Measurements from ENCODE around the gene RBL2. TPM values are rescaled to one million over a fixed set of nuclear protein-coding genes. Genes with fewer than 3 reads are reported as not detected.

RBL2 gene
- total RNA-seq, 1 experiment from 2014 or later: 39.6 TPM

- H3K4me3 ChIP-seq (ENCODE audit: low read depth, low read length, poor library complexity, severe bottlenecking): no peak overlapping the region
- H3K9me3 ChIP-seq (ENCODE audit: low read depth, low read length, poor library complexity, severe bottlenecking): no peaks in the 10 kb centered on the region
- POLR2A ChIA-PET (ENCODE audit: low non-redundant PET): no interaction called here
- peaks cover 40% of the 10 kb centered on the region for H3K36me3 ChIP-seq (ENCODE audit: insufficient read depth, low read length, poor library complexity, severe bottlenecking)
- no peak for TF ChIP-seq EZH2 (IDR thresholded peaks at IDR 0.05; ENCODE audit: borderline replicate concordance, low read depth, low read length, poor library complexity, severe bottlenecking)
- TF ChIP-seq CTCF (conservative IDR thresholded peaks at IDR 0.05; ENCODE audit: low read depth, low read length): no peak
- intact Hi-C loops (cut with micrococcal nuclease; ENCODE audit: unreplicated experiment): no loop called here
- CTCF ChIA-PET: no interaction called here
- no peak for DNase-seq (ENCODE audit: low spot score)
- H3K27me3 ChIP-seq (replicated peaks; ENCODE audit: insufficient read depth, low read depth, low read length, poor library complexity): no peaks in the 10 kb centered on the region
- no TSS peak for BruUV-seq (replicated peaks)
- H3K27ac ChIP-seq (ENCODE audit: low read depth, low read length, poor library complexity, severe bottlenecking): no peak overlapping the region
- no peaks in the 10 kb centered on the region for H3K4me1 ChIP-seq (ENCODE audit: insufficient read depth, low read length, poor library complexity, severe bottlenecking)
These were observed 44.7 kb downstream of the RBL2 start for GRCh38 chr16:53478965-53479364.

GRCh38 chr16:53480394-53480793 lies 46.1 kb downstream of the RBL2 start:
- intact Hi-C loops (cut with micrococcal nuclease; ENCODE audit: unreplicated experiment): no loop called here
- BruUV-seq (replicated peaks): no TSS peak
- Histone ChIP-seq H3K27me3 (replicated peaks; ENCODE audit: insufficient read depth, low read depth, low read length, poor library complexity) (no peaks in the 10 kb centered on the region), H3K4me3 (ENCODE audit: low read depth, low read length, poor library complexity, severe bottlenecking) (no peak overlapping the region), H3K4me1 (ENCODE audit: insufficient read depth, low read length, poor library complexity, severe bottlenecking) (no peaks in the 10 kb centered on the region), H3K36me3 (ENCODE audit: insufficient read depth, low read length, poor library complexity, severe bottlenecking) (peaks cover 51% of the 10 kb centered on the region), H3K9me3 (ENCODE audit: low read depth, low read length, poor library complexity, severe bottlenecking) (no peaks in the 10 kb centered on the region), H3K27ac (ENCODE audit: low read depth, low read length, poor library complexity, severe bottlenecking) (no peak overlapping the region)
- ChIA-PET POLR2A (ENCODE audit: low non-redundant PET) (no interaction called here), CTCF (no interaction called here)
- no peak for DNase-seq (ENCODE audit: low spot score)
- TF ChIP-seq CTCF (conservative IDR thresholded peaks at IDR 0.05; ENCODE audit: low read depth, low read length) (no peak), EZH2 (IDR thresholded peaks at IDR 0.05; ENCODE audit: borderline replicate concordance, low read depth, low read length, poor library complexity, severe bottlenecking) (no peak)

GRCh38 chr16:53482123-53482522 lies 47.9 kb downstream of the RBL2 start:
- Histone ChIP-seq H3K4me1 (ENCODE audit: insufficient read depth, low read length, poor library complexity, severe bottlenecking) (no peaks in the 10 kb centered on the region), H3K9me3 (ENCODE audit: low read depth, low read length, poor library complexity, severe bottlenecking) (no peaks in the 10 kb centered on the region), H3K36me3 (ENCODE audit: insufficient read depth, low read length, poor library complexity, severe bottlenecking) (peaks cover 63% of the 10 kb centered on the region), H3K4me3 (ENCODE audit: low read depth, low read length, poor library complexity, severe bottlenecking) (no peak overlapping the region), H3K27ac (ENCODE audit: low read depth, low read length, poor library complexity, severe bottlenecking) (no peak overlapping the region), H3K27me3 (replicated peaks; ENCODE audit: insufficient read depth, low read depth, low read length, poor library complexity) (no peaks in the 10 kb centered on the region)
- no peak for DNase-seq (ENCODE audit: low spot score)
- ChIA-PET CTCF (no interaction called here), POLR2A (ENCODE audit: low non-redundant PET) (no interaction called here)
- intact Hi-C loops (cut with micrococcal nuclease; ENCODE audit: unreplicated experiment): no loop called here
- BruUV-seq (replicated peaks): no TSS peak
- TF ChIP-seq EZH2 (IDR thresholded peaks at IDR 0.05; ENCODE audit: borderline replicate concordance, low read depth, low read length, poor library complexity, severe bottlenecking): no peak

GRCh38 chr16:53484542-53484941 lies 50.3 kb downstream of the RBL2 start:
- ChIA-PET POLR2A (ENCODE audit: low non-redundant PET) (no interaction called here), CTCF (no interaction called here)
- no TSS peak for BruUV-seq (replicated peaks)
- DNase-seq (ENCODE audit: low spot score): no peak
- no peaks in the 10 kb centered on the region for H3K27me3 ChIP-seq (replicated peaks; ENCODE audit: insufficient read depth, low read depth, low read length, poor library complexity)
- H3K9me3 ChIP-seq (ENCODE audit: low read depth, low read length, poor library complexity, severe bottlenecking): no peaks in the 10 kb centered on the region
- intact Hi-C loops (cut with micrococcal nuclease; ENCODE audit: unreplicated experiment): no loop called here
- H3K4me1 ChIP-seq (ENCODE audit: insufficient read depth, low read length, poor library complexity, severe bottlenecking): no peaks in the 10 kb centered on the region
- H3K4me3 ChIP-seq (ENCODE audit: low read depth, low read length, poor library complexity, severe bottlenecking): no peak overlapping the region
- TF ChIP-seq EZH2 (IDR thresholded peaks at IDR 0.05; ENCODE audit: borderline replicate concordance, low read depth, low read length, poor library complexity, severe bottlenecking) (no peak), CTCF (conservative IDR thresholded peaks at IDR 0.05; ENCODE audit: low read depth, low read length) (no peak)
- H3K36me3 ChIP-seq (ENCODE audit: insufficient read depth, low read length, poor library complexity, severe bottlenecking): peaks cover 57% of the 10 kb centered on the region
- no peak overlapping the region for H3K27ac ChIP-seq (ENCODE audit: low read depth, low read length, poor library complexity, severe bottlenecking)

All from A673 (cell line).